SK-N-MC (cell line): ENCODE data around the gene SERPINH1.

Source experiments
- EZH2 ChIP-seq: fragments of 200-600 bp; sonication (generic); IDR thresholded peaks from one replicate; pipeline ENCODE4 v1.6.1; 2017; ENCODE audit warnings: antibody characterized with exemption
- POLR2AphosphoS5 ChIP-seq: IDR thresholded peaks from 2 replicates; pipeline ENCODE4 v1.6.1; 2012; ENCODE audit warnings: mild to moderate bottlenecking, low read depth, low read length, borderline replicate concordance

GRCh38 chr11:75591371-75591770 is 29.3 kb downstream of the SERPINH1 start:
- TF ChIP-seq POLR2AphosphoS5, result no peak
- TF ChIP-seq EZH2, result no peak
